HepG2 (cell line): ENCODE results near the gene WNT7B. TPM values are rescaled to one million over a fixed set of nuclear protein-coding genes. Genes with fewer than 3 reads are reported as not detected.

Experiments used
- ATAC-seq: fragments of 200-7000 bp; cut with Tn5 transposase; 3 replicates; pipeline ENCODE4 v1.9.1; 2020; ENCODE audit warnings: mild to moderate bottlenecking, moderate library complexity
- BruUV-seq: library from RNA; stranded (reverse); fragments of 400-500 nt; replicated peaks from 2 replicates; lab custom pipeline; 2021; lab: Mats Ljungman, UMichigan
- CTCF ChIA-PET: fragments of 300-600 bp; formaldehyde crosslinking; extraction: SDS; loops from one replicate; lab custom pipeline; 2021; ENCODE audit warnings: low total read pairs, inconsistent platforms, low intra/inter-chr PET ratio; lab: Yijun Ruan, JAX
- POLR2A ChIA-PET: fragments of 350-600 bp; sonication (Branson Sonifier 250); formaldehyde crosslinking; loops from one replicate; lab custom pipeline; 2020; ENCODE audit warnings: antibody characterized with exemption, inconsistent platforms; lab: Yijun Ruan, JAX
- DNase-seq: peaks from one replicate; pipeline ENCODE4 v3.0.0-alpha.2; 2015; ENCODE audit warnings: low spot score
- FAIRE-seq: peaks from 3 replicates; lab custom pipeline; 2011; peaks lifted over from hg19 to GRCh38; lab: Jason Lieb, UNC
- H2AFZ ChIP-seq: one replicate; pipeline ENCODE4 v1.6.1; 2011; ENCODE audit warnings: low read length, inconsistent platforms
- H3K27ac ChIP-seq: fragments of 300-600 bp; 3 replicates; pipeline ENCODE4 v1.8.0; 2011; ENCODE audit warnings: mixed run types, mild to moderate bottlenecking, mixed read lengths, low read length, inconsistent platforms; ENCODE audit not compliant: insufficient read depth; ENCODE audit errors: extremely low read length
- H3K27me3 ChIP-seq, 2 experiments: fragments of 200-600 bp in 1 of 2; 2 replicates in 1 of 2; 3 replicates in 1 of 2; pipeline versions ENCODE4 v1.6.0 to v1.8.0; 2011; ENCODE audit warnings: low read length in 2 of 2, mild to moderate bottlenecking in 2 of 2, moderate library complexity in 2 of 2, inconsistent platforms in 1 of 2; ENCODE audit not compliant: insufficient read depth in 2 of 2, control insufficient read depth in 1 of 2
- H3K36me3 ChIP-seq, 2 experiments: fragments of 200-600 bp in 1 of 2; replicated peaks in 1 of 2; 2 replicates in 1 of 2; 3 replicates in 1 of 2; pipeline versions ENCODE4 v1.5.1 to v1.8.0; 2011; ENCODE audit warnings: low read length in 2 of 2, inconsistent platforms in 1 of 2; ENCODE audit not compliant: insufficient read depth in 2 of 2, control insufficient read depth in 1 of 2
- H3K4me1 ChIP-seq: 2 replicates; pipeline ENCODE4 v1.5.1; 2012; ENCODE audit warnings: low read length, inconsistent platforms; ENCODE audit not compliant: insufficient read depth
- H3K4me2 ChIP-seq: 2 replicates; pipeline ENCODE4 v1.6.0; 2011; ENCODE audit warnings: low read depth, low read length, inconsistent platforms
- H3K4me3 ChIP-seq, 3 experiments: fragments of 200-600 bp in 1 of 3; sonication (generic), shearing (Covaris generic) in 1 of 3; replicated peaks in 1 of 3; 2 replicates each; pipeline ENCODE4 v1.5.1; 2011 to 2016; ENCODE audit warnings: low read length in 3 of 3, inconsistent platforms in 2 of 3, low read depth in 2 of 3, mild to moderate bottlenecking in 2 of 3, control low read depth in 1 of 3, mixed read lengths in 1 of 3; ENCODE audit not compliant: insufficient read depth in 1 of 3
- H3K79me2 ChIP-seq: one replicate; pipeline ENCODE4 v1.6.1; 2011; ENCODE audit warnings: low read length, inconsistent platforms; ENCODE audit not compliant: insufficient read depth
- H3K9ac ChIP-seq: 2 replicates; pipeline ENCODE4 v1.6.0; 2011; ENCODE audit warnings: mild to moderate bottlenecking, low read depth, low read length, inconsistent platforms; ENCODE audit not compliant: insufficient read depth
- H3K9me3 ChIP-seq: 2 replicates; pipeline ENCODE4 v1.5.1; 2012; ENCODE audit warnings: mild to moderate bottlenecking, low read length
- H4K20me1 ChIP-seq: 2 replicates; pipeline ENCODE4 v1.6.0; 2011; ENCODE audit warnings: inconsistent platforms, mild to moderate bottlenecking, low read length, moderate library complexity; ENCODE audit not compliant: insufficient read depth
- ATF7-NPFF ChIP-seq: sonication (generic); formaldehyde crosslinking; IDR thresholded peaks from 2 replicates; pipeline ENCODE4 v1.8.1; 2023; ENCODE audit warnings: mild to moderate bottlenecking, low read depth, missing genetic modification reagents, moderate library complexity
- GABPA ChIP-seq, 2 experiments: IDR thresholded peaks; 2 replicates each; pipeline ENCODE4 v1.6.1; 2011 to 2016; ENCODE audit warnings: low read depth in 2 of 2, low read length in 1 of 2, missing biosample characterization in 1 of 2, missing genetic modification characterization in 1 of 2
- HNRNPUL1 ChIP-seq: fragments of 200-400 bp; formaldehyde crosslinking; IDR thresholded peaks from 2 replicates; pipeline ENCODE4 v1.6.1; 2017; ENCODE audit warnings: low read depth, mild to moderate bottlenecking, low read length, moderate library complexity
- NR2C2 ChIP-seq: sonication (generic); formaldehyde crosslinking; IDR thresholded peaks from 2 replicates; pipeline ENCODE4 v1.4.0; 2020; ENCODE audit warnings: missing genetic modification reagents, mild to moderate bottlenecking, moderate library complexity, borderline replicate concordance
- TEAD2 ChIP-seq: sonication (generic); formaldehyde crosslinking; IDR thresholded peaks from 2 replicates; pipeline ENCODE4 v1.9.0; 2021; ENCODE audit warnings: missing genetic modification reagents
- ZNF260 ChIP-seq: sonication (generic); formaldehyde crosslinking; IDR thresholded peaks from 2 replicates; pipeline ENCODE4 v1.4.0; 2020; ENCODE audit warnings: missing genetic modification reagents, low read depth, mild to moderate bottlenecking, borderline replicate concordance
- ZNF83 ChIP-seq: sonication (generic); formaldehyde crosslinking; IDR thresholded peaks from 2 replicates; pipeline ENCODE4 v1.4.0; 2020; ENCODE audit warnings: missing genetic modification reagents, mild to moderate bottlenecking, borderline replicate concordance
- ZSCAN29 ChIP-seq: sonication (generic); formaldehyde crosslinking; conservative IDR thresholded peaks from 2 replicates; pipeline ENCODE4 v1.4.0; 2020; ENCODE audit warnings: mild to moderate bottlenecking, missing genetic modification reagents
- WGBS: methylation state at CpG from one replicate; pipeline ENCODE4 v1.1.6; 2017; ENCODE audit warnings: low lambda C conversion rate; 5-methylcytosine and 5-hydroxymethylcytosine counted together
- in situ Hi-C: cut with HindIII; loops from 2 replicates; pipeline ENCODE4 v1.10.0; 2017; ENCODE audit warnings: low pct_unique_long_range_greater_than_20kb; ENCODE audit not compliant: extremely low pct_ligation_motif_present
- intact Hi-C: fragments of 100-400 bp; cut with micrococcal nuclease; formaldehyde crosslinking; loops from one replicate; pipeline ENCODE4 v1.10.0; 2022; ENCODE audit not compliant: unreplicated experiment
- polyA plus RNA-seq, 8 experiments: library from polyadenylated mRNA; depleted of rRNA in 3 of 8; stranded (reverse) in 7 of 8; unstranded in 1 of 8; fragments of >200 nt; fragmentation: Illumina TruSeq in 4 of 8; extraction: Trizol in 4 of 8; gene quantifications; 2 replicates each; pipeline versions ENCODE4 v1.2.1 to v1.2.3, GENCODE V29; 2011 to 2016; ENCODE audit warnings: low read depth in 4 of 8, missing spikeins in 1 of 8, mixed read lengths in 1 of 8; ENCODE audit not compliant: insufficient read depth in 1 of 8
- total RNA-seq, 5 experiments: library from RNA; depleted of rRNA; stranded (reverse); fragments of >200 nt; fragmentation: Illumina TruSeq; extraction: Trizol; gene quantifications; 2 replicates each; pipeline ENCODE4 v1.2.3, GENCODE V29; 2016; ENCODE audit warnings: low read depth in 1 of 5
- TF ChIP-seq, protein P1 (sequence below): sonication (generic); formaldehyde crosslinking; IDR thresholded peaks from 2 replicates; pipeline ENCODE4 v1.8.0; 2022; ENCODE audit warnings: mild to moderate bottlenecking, missing genetic modification reagents, borderline replicate concordance
- TF ChIP-seq, protein P2 (sequence below): sonication (generic); formaldehyde crosslinking; IDR thresholded peaks from 2 replicates; pipeline ENCODE4 v1.8.0; 2022; ENCODE audit warnings: missing genetic modification reagents, mild to moderate bottlenecking, moderate library complexity, borderline replicate concordance

The WNT7B gene
- total and polyA plus RNA-seq, 2 of the 13 experiments (the other 11 are each of a cell fraction or from before 2014, with no cell fraction given): 0.09 TPM; not detected in 1

DNA sequence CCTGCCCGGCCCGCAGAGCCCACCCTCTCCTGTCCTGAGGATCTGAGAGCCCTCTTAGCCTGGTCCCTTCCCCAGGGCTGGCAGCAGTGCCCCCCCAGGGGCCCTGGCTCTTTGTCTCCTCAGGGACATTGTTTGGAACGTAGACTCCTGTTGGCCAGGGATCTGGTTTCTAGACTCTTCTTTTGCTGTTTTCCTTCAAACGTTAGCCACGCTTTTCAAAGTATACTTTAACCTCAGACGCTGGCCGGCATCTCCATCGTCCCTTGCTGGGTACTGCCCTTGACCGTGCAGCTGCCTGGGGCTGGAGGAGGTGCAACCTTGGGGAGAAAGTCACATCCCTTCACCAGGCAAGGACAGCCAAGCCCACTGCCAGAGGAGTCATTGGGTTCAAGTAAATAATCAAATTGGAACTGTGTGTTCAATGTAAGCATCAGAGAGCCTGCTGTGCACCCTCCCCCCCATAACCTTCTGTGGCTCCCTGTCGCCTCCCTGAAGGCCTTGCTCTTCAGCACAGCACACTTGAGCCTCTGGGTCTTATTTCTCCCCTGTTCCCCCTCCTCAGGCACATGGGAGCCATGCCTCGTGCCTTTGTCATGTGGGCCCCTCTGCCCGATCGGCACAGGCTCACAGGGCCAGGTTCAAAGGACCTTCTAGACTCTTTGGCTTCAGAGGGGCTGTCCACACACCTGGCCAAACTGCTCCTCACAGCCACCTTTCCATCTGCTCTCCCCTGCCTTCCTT is 21.8 kb upstream of the WNT7B start:
- peaks cover 22% of the 10 kb centered on the region for H3K4me1 ChIP-seq
- TF ChIP-seq HNRNPUL1: no peak
- TF ChIP-seq, protein P1, sequence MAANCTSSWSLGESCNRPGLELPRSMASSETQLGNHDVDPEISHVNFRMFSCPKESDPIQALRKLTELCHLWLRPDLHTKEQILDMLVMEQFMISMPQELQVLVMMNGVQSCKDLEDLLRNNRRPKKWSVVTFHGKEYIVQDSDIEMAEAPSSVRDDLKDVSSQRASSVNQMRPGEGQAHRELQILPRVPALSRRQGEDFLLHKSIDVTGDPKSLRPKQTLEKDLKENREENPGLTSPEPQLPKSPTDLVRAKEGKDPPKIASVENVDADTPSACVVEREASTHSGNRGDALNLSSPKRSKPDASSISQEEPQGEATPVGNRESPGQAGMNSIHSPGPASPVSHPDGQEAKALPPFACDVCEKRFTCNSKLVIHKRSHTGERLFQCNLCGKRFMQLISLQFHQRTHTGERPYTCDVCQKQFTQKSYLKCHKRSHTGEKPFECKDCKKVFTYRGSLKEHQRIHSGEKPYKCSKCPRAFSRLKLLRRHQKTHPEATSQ (CRISPR knock-in tag): no peak
- no peak for TF ChIP-seq NR2C2
- no peak for TF ChIP-seq ZNF83 (CRISPR knock-in tag)
- TF ChIP-seq, protein P2, sequence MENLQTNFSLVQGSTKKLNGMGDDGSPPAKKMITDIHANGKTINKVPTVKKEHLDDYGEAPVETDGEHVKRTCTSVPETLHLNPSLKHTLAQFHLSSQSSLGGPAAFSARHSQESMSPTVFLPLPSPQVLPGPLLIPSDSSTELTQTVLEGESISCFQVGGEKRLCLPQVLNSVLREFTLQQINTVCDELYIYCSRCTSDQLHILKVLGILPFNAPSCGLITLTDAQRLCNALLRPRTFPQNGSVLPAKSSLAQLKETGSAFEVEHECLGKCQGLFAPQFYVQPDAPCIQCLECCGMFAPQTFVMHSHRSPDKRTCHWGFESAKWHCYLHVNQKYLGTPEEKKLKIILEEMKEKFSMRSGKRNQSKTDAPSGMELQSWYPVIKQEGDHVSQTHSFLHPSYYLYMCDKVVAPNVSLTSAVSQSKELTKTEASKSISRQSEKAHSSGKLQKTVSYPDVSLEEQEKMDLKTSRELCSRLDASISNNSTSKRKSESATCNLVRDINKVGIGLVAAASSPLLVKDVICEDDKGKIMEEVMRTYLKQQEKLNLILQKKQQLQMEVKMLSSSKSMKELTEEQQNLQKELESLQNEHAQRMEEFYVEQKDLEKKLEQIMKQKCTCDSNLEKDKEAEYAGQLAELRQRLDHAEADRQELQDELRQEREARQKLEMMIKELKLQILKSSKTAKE (CRISPR knock-in tag): no peak
- TF ChIP-seq GABPA (IDR thresholded peaks at IDR 0.05; ENCODE audit: low read depth, low read length): no peak
- no peak for TF ChIP-seq GABPA (CRISPR knock-in tag; IDR thresholded peaks at IDR 0.05; ENCODE audit: low read depth)
- no peak for TF ChIP-seq ZNF260 (CRISPR knock-in tag)
- TF ChIP-seq TEAD2 (CRISPR knock-in tag): no peak
- no peak for TF ChIP-seq ATF7-NPFF (CRISPR knock-in tag)
- no peak for TF ChIP-seq ZSCAN29 (CRISPR knock-in tag)
- H3K9ac ChIP-seq: no peak overlapping the region
- no peaks in the 10 kb centered on the region for H3K79me2 ChIP-seq
- peaks cover 9 to 76% of the 10 kb centered on the region in 2 experiments for H3K27me3 ChIP-seq
- H3K36me3 ChIP-seq: no peaks in the 10 kb centered on the region
- ATAC-seq (no peak), FAIRE-seq (no peak), DNase-seq (no peak)
- no peaks in the 10 kb centered on the region for H4K20me1 ChIP-seq
- ChIA-PET POLR2A (no interaction called here), CTCF (no interaction called here)
- no peak overlapping the region for H3K4me2 ChIP-seq
- no peak overlapping the region for H2AFZ ChIP-seq
- no TSS peak for BruUV-seq
- WGBS: 18% methylated on average over 13 of the region's 13 CpGs
- no peaks in the 10 kb centered on the region for H3K9me3 ChIP-seq
- in situ Hi-C loops: loop anchor here (5.0 kb wide), 1 partner anchor 38 kb away; no protein-coding TSS in a partner anchor
- no peak overlapping the region for H3K4me3 ChIP-seq
- intact Hi-C loops: loop anchor here (5.0 kb wide), 1 partner anchor 38 kb away; no protein-coding TSS in a partner anchor
- H3K27ac ChIP-seq: no peak overlapping the region
